Endothelial cell (in vitro differentiated cells): ENCODE results near the gene GMDS. TPM values are rescaled to one million over a fixed set of nuclear protein-coding genes. Genes with fewer than 3 reads are reported as not detected.

ENCODE experiments used
- DNase-seq: peaks from one replicate; pipeline ENCODE4 v3.0.0; 2021; ENCODE audit warnings: low spot score
- H3K27ac Mint-ChIP-seq: one replicate; pipeline ENCODE4 v1.8.0; 2021; ENCODE audit warnings: mixed read lengths, inconsistent platforms; ENCODE audit not compliant: unreplicated experiment
- H3K27me3 Mint-ChIP-seq: one replicate; pipeline ENCODE4 v1.8.0; 2021; ENCODE audit warnings: mild to moderate bottlenecking, moderate library complexity, mixed read lengths, inconsistent platforms; ENCODE audit not compliant: unreplicated experiment
- H3K36me3 Mint-ChIP-seq: one replicate; pipeline ENCODE4 v1.8.0; 2021; ENCODE audit warnings: mild to moderate bottlenecking, low read depth, mixed read lengths, inconsistent platforms; ENCODE audit not compliant: unreplicated experiment
- H3K4me1 Mint-ChIP-seq: one replicate; pipeline ENCODE4 v1.8.0; 2021; ENCODE audit warnings: mild to moderate bottlenecking, mixed read lengths, inconsistent platforms; ENCODE audit not compliant: unreplicated experiment
- H3K4me3 Mint-ChIP-seq: one replicate; pipeline ENCODE4 v1.8.0; 2021; ENCODE audit warnings: mild to moderate bottlenecking, mixed read lengths, inconsistent platforms; ENCODE audit not compliant: unreplicated experiment
- H3K9me3 Mint-ChIP-seq: one replicate; pipeline ENCODE4 v1.8.0; 2021; ENCODE audit warnings: mixed read lengths, inconsistent platforms; ENCODE audit not compliant: unreplicated experiment
- total RNA-seq: library from RNA; stranded (reverse); fragmentation: NEBNext Ultra II Directional; extraction: Animal tissue kit (Norgen Biotek cat#: 25700); gene quantifications from one replicate; pipeline ENCODE4 v1.2.1, GENCODE V29; 2021; ENCODE audit not compliant: unreplicated experiment
- TF ChIP-seq, protein P1 (sequence below): fragments of 200-600 bp; sonication (generic); IDR thresholded peaks from one replicate; pipeline ENCODE4 v1.5.0; 2021; ENCODE audit warnings: antibody characterized with exemption; ENCODE audit not compliant: unreplicated experiment

Gene GMDS
- total RNA-seq, 1 donor from 2014 or later, result 36.0 TPM

DNA sequence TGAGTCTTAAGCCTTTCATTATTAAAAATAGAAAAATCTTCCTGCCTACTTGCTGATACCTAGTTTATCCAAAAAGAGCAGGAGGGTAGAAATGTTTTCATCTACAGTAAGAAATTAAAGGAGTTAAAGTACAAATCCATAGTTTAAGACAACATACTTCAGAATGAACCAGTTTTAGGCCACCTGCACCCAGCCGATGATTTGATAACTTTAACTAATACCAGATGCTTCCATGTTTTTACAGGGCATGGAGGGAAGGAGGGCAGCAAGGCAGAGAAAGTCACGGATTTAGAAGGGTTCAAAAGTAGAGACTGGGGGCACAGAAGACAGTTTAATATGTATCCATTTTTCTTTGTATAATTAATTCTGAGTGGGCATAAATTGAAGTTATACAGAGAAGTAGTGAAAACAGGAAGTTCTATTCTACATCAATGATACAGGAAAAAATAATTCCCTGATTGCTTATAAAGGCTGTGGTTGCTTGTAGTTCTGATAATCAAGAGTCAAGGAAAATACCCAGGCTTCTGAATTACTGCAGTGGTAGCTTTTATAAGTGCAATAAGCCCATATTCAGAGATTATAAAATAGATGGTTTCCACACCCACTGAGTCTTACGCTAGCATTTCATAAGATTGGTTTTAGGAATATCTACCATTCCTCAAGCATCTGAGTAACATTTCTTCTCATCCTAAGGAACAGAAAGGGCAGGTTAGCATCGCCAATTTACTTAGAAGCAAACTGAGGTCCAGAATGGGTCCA, 72.0 kb downstream of the GMDS start:
- Mint-ChIP-seq H3K4me1 (peaks cover 4% of the 10 kb centered on the region), H3K4me3 (no peak overlapping the region), H3K36me3 (peaks cover 5% of the 10 kb centered on the region), H3K9me3 (no peaks in the 10 kb centered on the region), H3K27ac (no peak overlapping the region), H3K27me3 (no peaks in the 10 kb centered on the region)
- TF ChIP-seq, protein P1, sequence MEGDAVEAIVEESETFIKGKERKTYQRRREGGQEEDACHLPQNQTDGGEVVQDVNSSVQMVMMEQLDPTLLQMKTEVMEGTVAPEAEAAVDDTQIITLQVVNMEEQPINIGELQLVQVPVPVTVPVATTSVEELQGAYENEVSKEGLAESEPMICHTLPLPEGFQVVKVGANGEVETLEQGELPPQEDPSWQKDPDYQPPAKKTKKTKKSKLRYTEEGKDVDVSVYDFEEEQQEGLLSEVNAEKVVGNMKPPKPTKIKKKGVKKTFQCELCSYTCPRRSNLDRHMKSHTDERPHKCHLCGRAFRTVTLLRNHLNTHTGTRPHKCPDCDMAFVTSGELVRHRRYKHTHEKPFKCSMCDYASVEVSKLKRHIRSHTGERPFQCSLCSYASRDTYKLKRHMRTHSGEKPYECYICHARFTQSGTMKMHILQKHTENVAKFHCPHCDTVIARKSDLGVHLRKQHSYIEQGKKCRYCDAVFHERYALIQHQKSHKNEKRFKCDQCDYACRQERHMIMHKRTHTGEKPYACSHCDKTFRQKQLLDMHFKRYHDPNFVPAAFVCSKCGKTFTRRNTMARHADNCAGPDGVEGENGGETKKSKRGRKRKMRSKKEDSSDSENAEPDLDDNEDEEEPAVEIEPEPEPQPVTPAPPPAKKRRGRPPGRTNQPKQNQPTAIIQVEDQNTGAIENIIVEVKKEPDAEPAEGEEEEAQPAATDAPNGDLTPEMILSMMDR, result no peak
- no peak for DNase-seq

DNA sequence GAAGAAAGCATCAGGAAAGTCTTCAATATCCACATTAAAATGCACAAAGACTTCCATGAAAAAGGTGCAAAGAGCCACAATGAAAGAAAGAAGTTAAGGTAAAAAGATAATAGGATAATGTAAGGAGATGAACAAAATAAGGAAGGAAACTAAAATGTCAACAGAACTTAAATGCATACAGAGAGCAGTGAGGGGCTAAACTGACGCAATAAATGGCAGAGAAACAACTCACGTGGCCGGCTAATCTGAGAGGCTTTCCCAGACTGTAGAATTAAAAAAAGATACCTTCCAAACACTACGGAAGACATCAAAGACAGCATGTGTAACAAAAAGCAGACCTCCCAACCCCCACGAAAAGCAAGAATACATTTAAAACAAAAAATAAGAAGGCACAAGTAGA, 73.7 kb downstream of the GMDS start:
- no peaks in the 10 kb centered on the region for H3K36me3 Mint-ChIP-seq
- peaks cover 7% of the 10 kb centered on the region for H3K4me1 Mint-ChIP-seq
- H3K4me3 Mint-ChIP-seq, result no peak overlapping the region
- no peak overlapping the region for H3K27ac Mint-ChIP-seq
- H3K9me3 Mint-ChIP-seq, result no peaks in the 10 kb centered on the region
- no peak for DNase-seq
- TF ChIP-seq, protein P1, result no peak
- H3K27me3 Mint-ChIP-seq, result no peaks in the 10 kb centered on the region

DNA sequence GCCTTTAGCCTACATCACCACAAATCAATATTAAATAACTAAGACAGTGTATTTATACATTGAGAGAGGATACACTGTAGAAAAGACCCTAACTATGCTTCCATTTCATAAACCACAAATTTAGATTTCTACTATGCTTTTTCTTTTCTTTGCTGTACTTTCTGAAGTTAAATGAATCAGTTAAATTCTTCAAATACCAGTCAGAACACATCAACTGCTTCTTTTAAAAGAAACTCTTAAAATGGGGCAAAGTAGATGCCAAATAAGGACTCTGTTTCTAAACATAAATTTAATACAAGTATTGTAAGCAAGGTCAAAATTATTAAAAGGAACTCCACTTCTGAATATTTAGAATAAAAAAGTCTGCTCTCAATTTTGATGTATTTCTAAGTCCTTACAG, 76.9 kb downstream of the GMDS start:
- no peak overlapping the region for H3K4me3 Mint-ChIP-seq
- DNase-seq, result no peak
- no peaks in the 10 kb centered on the region for H3K9me3 Mint-ChIP-seq
- H3K4me1 Mint-ChIP-seq, result peaks cover 7% of the 10 kb centered on the region
- H3K27ac Mint-ChIP-seq, result no peak overlapping the region
- TF ChIP-seq, protein P1, result no peak
- H3K36me3 Mint-ChIP-seq, result peaks cover 5% of the 10 kb centered on the region
- H3K27me3 Mint-ChIP-seq, result no peaks in the 10 kb centered on the region

DNA sequence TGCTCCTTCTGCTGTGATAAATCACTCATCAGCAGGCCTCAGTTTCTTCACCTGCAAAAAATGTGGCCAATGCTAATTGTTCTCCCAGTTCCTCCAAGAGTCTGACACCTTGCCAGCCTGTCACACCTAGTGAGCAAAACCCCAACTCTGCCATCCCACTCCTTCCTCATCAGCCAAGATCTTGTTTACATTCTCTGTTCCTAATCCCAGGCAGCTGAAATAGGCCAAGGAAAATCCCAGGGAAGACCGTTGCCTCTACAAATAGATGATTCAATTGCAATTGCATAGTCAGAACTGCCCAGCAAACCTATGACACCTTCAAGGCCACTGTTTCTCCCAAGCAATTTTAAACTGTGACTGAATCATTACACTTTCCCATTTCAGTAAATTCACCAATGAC, 78.7 kb downstream of the GMDS start:
- TF ChIP-seq, protein P1, result no peak
- Mint-ChIP-seq H3K9me3 (no peaks in the 10 kb centered on the region), H3K27me3 (no peaks in the 10 kb centered on the region), H3K36me3 (peaks cover 10% of the 10 kb centered on the region), H3K4me1 (peaks cover 21% of the 10 kb centered on the region), H3K4me3 (no peak overlapping the region), H3K27ac (no peak overlapping the region)
- DNase-seq, result no peak

DNA sequence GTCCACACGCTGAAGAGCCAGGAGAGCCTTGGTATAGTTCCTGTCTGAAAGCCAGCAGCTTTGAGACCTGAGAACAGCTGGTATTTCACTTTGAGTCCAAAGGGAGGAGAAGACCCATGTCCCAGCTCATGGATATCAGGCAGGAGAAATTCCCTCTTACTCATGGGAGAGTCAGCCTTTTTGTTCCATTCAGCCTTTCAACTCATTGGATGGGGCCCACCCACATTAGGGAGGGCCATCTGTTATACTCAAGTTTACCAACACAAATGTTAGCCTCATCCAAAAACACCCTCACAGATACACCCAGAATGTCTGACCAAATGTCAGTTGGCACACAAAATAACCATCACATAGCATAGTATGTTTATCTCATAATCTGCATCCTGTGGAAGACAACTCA, 80.1 kb downstream of the GMDS start:
- no peak overlapping the region for H3K27ac Mint-ChIP-seq
- DNase-seq, result no peak

More for the DNA sequence above, 80.1 kb downstream of the GMDS start:
- TF ChIP-seq, protein P1, result no peak
- Mint-ChIP-seq H3K9me3 (no peaks in the 10 kb centered on the region), H3K4me1 (peaks cover 25% of the 10 kb centered on the region), H3K36me3 (peaks cover 10% of the 10 kb centered on the region), H3K4me3 (no peak overlapping the region), H3K27me3 (no peaks in the 10 kb centered on the region)
